ENCODE data around the gene WDR46.

- no peak for TF ChIP-seq POLR2A (IDR thresholded peaks at IDR 0.05)
- TF ChIP-seq, protein P1, sequence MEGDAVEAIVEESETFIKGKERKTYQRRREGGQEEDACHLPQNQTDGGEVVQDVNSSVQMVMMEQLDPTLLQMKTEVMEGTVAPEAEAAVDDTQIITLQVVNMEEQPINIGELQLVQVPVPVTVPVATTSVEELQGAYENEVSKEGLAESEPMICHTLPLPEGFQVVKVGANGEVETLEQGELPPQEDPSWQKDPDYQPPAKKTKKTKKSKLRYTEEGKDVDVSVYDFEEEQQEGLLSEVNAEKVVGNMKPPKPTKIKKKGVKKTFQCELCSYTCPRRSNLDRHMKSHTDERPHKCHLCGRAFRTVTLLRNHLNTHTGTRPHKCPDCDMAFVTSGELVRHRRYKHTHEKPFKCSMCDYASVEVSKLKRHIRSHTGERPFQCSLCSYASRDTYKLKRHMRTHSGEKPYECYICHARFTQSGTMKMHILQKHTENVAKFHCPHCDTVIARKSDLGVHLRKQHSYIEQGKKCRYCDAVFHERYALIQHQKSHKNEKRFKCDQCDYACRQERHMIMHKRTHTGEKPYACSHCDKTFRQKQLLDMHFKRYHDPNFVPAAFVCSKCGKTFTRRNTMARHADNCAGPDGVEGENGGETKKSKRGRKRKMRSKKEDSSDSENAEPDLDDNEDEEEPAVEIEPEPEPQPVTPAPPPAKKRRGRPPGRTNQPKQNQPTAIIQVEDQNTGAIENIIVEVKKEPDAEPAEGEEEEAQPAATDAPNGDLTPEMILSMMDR (IDR thresholded peaks at IDR 0.05), result no peak
These were observed 37.5 kb downstream of the WDR46 start for GRCh38 chr6:33251395-33252012.

Data from heart left ventricle (tissue), 13 donors.